ENCODE data around the gene PTPMT1.

PTPMT1 gene

GRCh38 chr11:47536915-47537314 lies 28.5 kb upstream of the PTPMT1 start:
- Histone ChIP-seq H3K4me1 (ENCODE audit: low read length) (no peaks in the 10 kb centered on the region), H3K9me3 (replicated peaks; ENCODE audit: insufficient read depth, low read length) (no peaks in the 10 kb centered on the region), H3K27ac (ENCODE audit: low read length) (no peak overlapping the region), H3K4me3 (ENCODE audit: low read length) (no peak overlapping the region), H3K27me3 (replicated peaks; ENCODE audit: insufficient read depth, low read length) (no peaks in the 10 kb centered on the region), H3K9ac (ENCODE audit: low read length) (no peak overlapping the region), H3K9me2 (replicated peaks; ENCODE audit: insufficient read depth, low read length) (no peaks in the 10 kb centered on the region), H2AFZ (ENCODE audit: low read length) (no peak overlapping the region), H4K20me1 (ENCODE audit: insufficient read depth, low read length) (peaks cover 34% of the 10 kb centered on the region), H3K4me2 (ENCODE audit: low read depth, low read length) (no peak overlapping the region), H3K36me3 (replicated peaks; ENCODE audit: insufficient read depth, low read length) (no peaks in the 10 kb centered on the region), H3F3A (ENCODE audit: insufficient read depth, low read length) (no peaks in the 10 kb centered on the region), H3K79me2 (ENCODE audit: low read length) (peaks cover 100% of the 10 kb centered on the region)
- DNase-seq = no peak
- TF ChIP-seq CTCF (IDR thresholded peaks at IDR 0.05; ENCODE audit: low read length) (no peak), EZH2 (optimal IDR thresholded peaks at IDR 0.05; ENCODE audit: low read depth, low read length) (no peak), EZH2phosphoT487 (IDR thresholded peaks at IDR 0.05; ENCODE audit: low read length) (no peak)

GRCh38 chr11:47538741-47539565 lies 26.4 kb upstream of the PTPMT1 start:
- H3K36me3 ChIP-seq (replicated peaks; ENCODE audit: insufficient read depth, low read length) = no peaks in the 10 kb centered on the region
- H3K9ac ChIP-seq (ENCODE audit: low read length) = no peak overlapping the region
- H3K4me3 ChIP-seq (ENCODE audit: low read length) = no peak overlapping the region
- TF ChIP-seq CTCF (IDR thresholded peaks at IDR 0.05; ENCODE audit: low read length) (no peak), EZH2 (optimal IDR thresholded peaks at IDR 0.05; ENCODE audit: low read depth, low read length) (no peak), EZH2phosphoT487 (IDR thresholded peaks at IDR 0.05; ENCODE audit: low read length) (no peak)
- no peaks in the 10 kb centered on the region for H3K9me2 ChIP-seq (replicated peaks; ENCODE audit: insufficient read depth, low read length)
- no peaks in the 10 kb centered on the region for H3K9me3 ChIP-seq (replicated peaks; ENCODE audit: insufficient read depth, low read length)
- H3K4me2 ChIP-seq (ENCODE audit: low read depth, low read length) = no peak overlapping the region
- no peaks in the 10 kb centered on the region for H3K4me1 ChIP-seq (ENCODE audit: low read length)
- no peaks in the 10 kb centered on the region for H3K27me3 ChIP-seq (replicated peaks; ENCODE audit: insufficient read depth, low read length)
- H3K79me2 ChIP-seq (ENCODE audit: low read length) = peaks cover 100% of the 10 kb centered on the region
- no peak overlapping the region for H3K27ac ChIP-seq (ENCODE audit: low read length)
- no peak overlapping the region for H2AFZ ChIP-seq (ENCODE audit: low read length)
- no peaks in the 10 kb centered on the region for H3F3A ChIP-seq (ENCODE audit: insufficient read depth, low read length)
- H4K20me1 ChIP-seq (ENCODE audit: insufficient read depth, low read length) = peaks cover 45% of the 10 kb centered on the region
- no peak for DNase-seq

GRCh38 chr11:47539681-47540039 lies 25.7 kb upstream of the PTPMT1 start:
- H3K4me3 ChIP-seq (ENCODE audit: low read length) = no peak overlapping the region
- no peak for DNase-seq
- no peak overlapping the region for H2AFZ ChIP-seq (ENCODE audit: low read length)
- H3K79me2 ChIP-seq (ENCODE audit: low read length) = peaks cover 100% of the 10 kb centered on the region
- H3K36me3 ChIP-seq (replicated peaks; ENCODE audit: insufficient read depth, low read length) = no peaks in the 10 kb centered on the region
- TF ChIP-seq EZH2 (optimal IDR thresholded peaks at IDR 0.05; ENCODE audit: low read depth, low read length) (no peak), CTCF (IDR thresholded peaks at IDR 0.05; ENCODE audit: low read length) (no peak), EZH2phosphoT487 (IDR thresholded peaks at IDR 0.05; ENCODE audit: low read length) (no peak)
- H3K4me1 ChIP-seq (ENCODE audit: low read length) = no peaks in the 10 kb centered on the region
- H3K9me3 ChIP-seq (replicated peaks; ENCODE audit: insufficient read depth, low read length) = no peaks in the 10 kb centered on the region
- H3F3A ChIP-seq (ENCODE audit: insufficient read depth, low read length) = no peaks in the 10 kb centered on the region
- H3K4me2 ChIP-seq (ENCODE audit: low read depth, low read length) = no peak overlapping the region
- no peaks in the 10 kb centered on the region for H3K9me2 ChIP-seq (replicated peaks; ENCODE audit: insufficient read depth, low read length)
- H3K9ac ChIP-seq (ENCODE audit: low read length) = no peak overlapping the region
- peaks cover 52% of the 10 kb centered on the region for H4K20me1 ChIP-seq (ENCODE audit: insufficient read depth, low read length)
- H3K27me3 ChIP-seq (replicated peaks; ENCODE audit: insufficient read depth, low read length) = no peaks in the 10 kb centered on the region
- H3K27ac ChIP-seq (ENCODE audit: low read length) = no peak overlapping the region
